Stimulated activated effector memory CD8-positive, alpha-beta T cell treated with anti-CD3 and anti-CD28 coated beads, Interleukin-12 subunit alpha, Interleukin-12 subunit beta, amount 100 ng/mL, for 72 hours (primary cell): ENCODE data around the gene DCAF17.
"Not testable (repeated sequence)": the region's sequence is repeated elsewhere in the genome, so short reads cannot be mapped to it uniquely, and the experiment has no call there.

ENCODE experiments used
- ATAC-seq: fragments of 150-1000 bp; cut with Tn5 transposase; 2 replicates; pipeline ENCODE4 v1.10.0; 2021
- DNase-seq, 2 donors: peaks; one replicate each; pipeline ENCODE4 v3.0.0; 2021 to 2022; ENCODE audit warnings: low spot score in 2 of 2
- H3K27ac Mint-ChIP-seq: one replicate; pipeline ENCODE4 v1.8.0; 2022; ENCODE audit warnings: mild to moderate bottlenecking, mixed read lengths
- H3K36me3 Mint-ChIP-seq: one replicate; pipeline ENCODE4 v1.8.0; 2022; ENCODE audit warnings: mild to moderate bottlenecking, mixed read lengths
- H3K4me1 Mint-ChIP-seq: one replicate; pipeline ENCODE4 v1.8.0; 2022; ENCODE audit warnings: mixed read lengths
- H3K4me3 Mint-ChIP-seq: one replicate; pipeline ENCODE4 v1.8.0; 2022; ENCODE audit warnings: mild to moderate bottlenecking, mixed read lengths
- H3K9me3 Mint-ChIP-seq: one replicate; pipeline ENCODE4 v1.8.0; 2022; ENCODE audit warnings: mixed read lengths

Gene DCAF17

DNA sequence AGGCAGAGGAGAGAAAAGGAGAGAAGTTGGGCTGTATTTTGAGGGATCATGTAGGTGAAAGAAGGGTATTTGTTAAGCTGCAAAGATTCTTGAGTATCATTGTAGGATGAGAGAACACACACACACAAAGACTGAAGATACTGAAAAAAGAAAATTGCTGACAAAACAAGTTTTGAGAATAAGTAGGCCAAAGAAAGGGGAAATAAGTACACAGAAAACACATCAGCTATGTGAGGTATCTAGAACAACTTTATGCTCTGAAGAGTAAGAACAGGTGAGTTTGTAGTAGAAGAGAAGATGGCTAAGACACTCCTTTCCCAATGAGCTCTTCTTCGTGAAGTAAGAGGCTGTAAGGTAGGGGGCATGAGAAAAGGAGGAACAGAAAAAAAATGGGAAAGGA lies 28.5 kb upstream of the DCAF17 start:
- peaks cover 40% of the 10 kb centered on the region for H3K4me1 Mint-ChIP-seq
- no peaks in the 10 kb centered on the region for H3K36me3 Mint-ChIP-seq
- no peak overlapping the region for H3K4me3 Mint-ChIP-seq
- H3K27ac Mint-ChIP-seq: peak overlapping the region; percentile 24
- ATAC-seq (no peak), DNase-seq (no peak)
- peaks cover 6% of the 10 kb centered on the region for H3K9me3 Mint-ChIP-seq

DNA sequence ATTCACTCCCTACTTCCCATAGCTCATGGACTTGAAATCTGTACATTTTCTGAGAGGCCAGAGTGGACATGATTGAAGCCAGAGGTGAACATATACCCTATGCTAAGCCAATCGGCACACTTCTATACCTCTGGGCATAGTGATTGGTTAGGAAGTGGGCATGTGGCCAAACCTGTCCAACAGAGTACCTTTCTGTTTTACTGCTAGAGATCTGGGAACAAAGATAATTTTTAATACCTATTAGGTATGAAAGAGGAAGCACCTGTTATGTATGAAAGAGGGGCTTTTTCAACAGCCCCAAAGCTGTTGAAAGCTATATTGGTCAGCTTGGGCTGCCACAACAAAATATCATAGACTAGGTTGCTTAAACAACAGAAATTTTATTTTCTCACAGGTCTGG lies 28.0 kb upstream of the DCAF17 start:
- DNase-seq (no peak), ATAC-seq (no peak)
- peaks cover 6% of the 10 kb centered on the region for H3K9me3 Mint-ChIP-seq
- H3K4me1 Mint-ChIP-seq: peaks cover 40% of the 10 kb centered on the region
- no peaks in the 10 kb centered on the region for H3K36me3 Mint-ChIP-seq
- H3K4me3 Mint-ChIP-seq: no peak overlapping the region
- H3K27ac Mint-ChIP-seq: peak overlapping the region; percentile 24

DNA sequence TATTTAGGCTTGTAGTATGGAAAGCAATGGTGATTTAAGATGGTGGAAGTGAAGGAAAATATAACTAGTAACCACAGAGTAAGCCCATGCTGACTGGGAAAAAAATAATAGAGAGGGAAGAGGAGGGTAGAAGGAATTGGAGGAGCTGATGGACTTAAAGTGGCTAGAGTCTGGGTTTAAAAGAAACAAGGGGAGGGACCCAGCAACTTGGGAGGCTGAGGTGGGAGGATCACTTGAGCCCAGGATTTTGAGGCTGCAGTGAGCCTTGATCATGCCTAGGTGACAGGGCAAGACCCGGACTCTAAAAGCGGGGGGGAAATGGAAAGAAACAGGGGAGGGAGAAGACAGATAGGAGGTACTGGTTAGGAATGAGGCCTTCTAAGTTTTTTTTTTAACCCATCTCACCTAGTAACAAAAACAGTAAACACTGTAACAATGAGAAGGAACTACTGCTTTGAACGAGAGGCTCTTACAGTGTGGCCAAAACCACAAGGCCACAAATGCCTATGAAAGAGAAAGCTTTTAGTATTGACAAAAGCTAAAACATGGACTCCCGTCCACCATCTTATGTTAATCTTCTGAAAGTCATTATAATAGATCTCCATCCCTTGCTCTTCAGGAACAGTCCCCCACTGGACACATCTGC lies 26.9 kb upstream of the DCAF17 start:
- ATAC-seq: peak; percentile 63
- DNase-seq: no peak
- H3K9me3 Mint-ChIP-seq: peaks cover 1% of the 10 kb centered on the region

DNA sequence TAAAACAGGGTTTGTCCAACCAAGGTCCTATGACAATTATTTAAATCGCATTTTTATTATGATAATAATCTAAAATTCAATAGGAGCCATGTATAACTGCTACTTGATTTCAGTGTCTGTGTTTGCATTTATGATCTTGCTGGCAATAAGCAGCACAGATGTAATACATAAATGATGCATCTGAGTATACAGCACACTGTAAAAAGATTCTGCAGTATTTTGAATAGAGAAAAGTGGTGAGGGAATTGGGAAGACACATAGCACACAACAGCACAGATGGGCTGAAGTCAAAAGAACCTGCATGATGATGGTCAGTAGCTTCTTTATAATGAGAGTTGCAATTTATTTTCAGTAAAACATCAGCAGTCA lies 26.4 kb upstream of the DCAF17 start:
- H3K27ac Mint-ChIP-seq: no peak overlapping the region
- ATAC-seq: no peak
- peaks cover 40% of the 10 kb centered on the region for H3K4me1 Mint-ChIP-seq

More for the DNA sequence above, 26.9 kb upstream of the DCAF17 start:
- H3K4me3 Mint-ChIP-seq: no peak overlapping the region
- peaks cover 40% of the 10 kb centered on the region for H3K4me1 Mint-ChIP-seq
- H3K27ac Mint-ChIP-seq: peak overlapping the region; percentile 33
- H3K36me3 Mint-ChIP-seq: no peaks in the 10 kb centered on the region

DNA sequence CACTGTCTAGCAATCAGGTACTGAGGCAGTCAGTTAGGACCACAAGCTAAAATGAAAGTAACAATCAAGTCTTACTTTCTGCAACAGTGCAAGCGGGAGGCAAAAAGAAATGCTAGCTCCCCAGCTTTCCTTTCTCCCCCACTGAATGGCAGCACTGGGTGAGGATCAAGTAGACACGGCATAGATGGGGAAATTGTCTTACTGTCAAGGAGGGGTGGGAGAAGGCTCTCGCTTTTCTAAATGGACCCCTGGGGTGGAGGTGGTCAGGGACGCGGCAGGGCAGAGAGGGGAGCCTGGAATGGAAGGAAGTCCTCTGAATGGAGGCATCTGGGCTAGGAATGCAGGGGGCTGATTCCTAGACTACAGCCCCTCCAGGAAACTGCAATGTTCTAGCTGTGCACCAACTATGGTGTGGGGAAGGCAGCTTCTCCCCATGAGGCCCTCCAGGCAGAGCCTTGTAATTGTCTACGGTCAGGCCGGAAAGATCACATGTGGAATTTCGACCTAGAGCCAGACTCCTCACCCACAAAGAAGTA lies 24.5 kb upstream of the DCAF17 start:
- no peak for ATAC-seq
- Mint-ChIP-seq H3K4me3 (peak overlapping the region; percentile 49), H3K36me3 (no peaks in the 10 kb centered on the region), H3K27ac (no peak overlapping the region), H3K4me1 (peaks cover 26% of the 10 kb centered on the region), H3K9me3 (no peaks in the 10 kb centered on the region)
- no peak for DNase-seq

More for the DNA sequence above, 26.4 kb upstream of the DCAF17 start:
- H3K9me3 Mint-ChIP-seq: no peaks in the 10 kb centered on the region
- no peak overlapping the region for H3K4me3 Mint-ChIP-seq
- DNase-seq: no peak
- H3K36me3 Mint-ChIP-seq: no peaks in the 10 kb centered on the region

DNA sequence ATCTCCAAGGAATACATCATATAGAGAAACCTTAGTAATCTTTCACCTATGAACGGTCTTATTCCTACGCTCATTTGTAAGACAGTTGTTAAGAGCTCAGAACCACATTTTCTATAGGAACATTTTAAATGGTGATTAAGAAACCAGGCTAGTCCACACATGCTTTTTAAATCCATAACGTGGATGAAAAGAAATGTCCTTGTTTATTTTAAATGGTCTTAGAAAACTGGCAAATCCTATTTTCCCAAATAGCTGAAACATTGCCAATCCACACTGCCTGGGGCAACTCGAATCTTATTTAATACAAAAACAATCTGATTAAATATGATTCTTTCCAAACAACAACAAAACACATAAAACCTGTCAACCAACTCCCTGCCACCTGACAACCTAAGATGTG lies 23.9 kb upstream of the DCAF17 start:
- H3K27ac Mint-ChIP-seq: peak overlapping the region; percentile 46
- DNase-seq (no peak), ATAC-seq (no peak)
- peaks cover 20% of the 10 kb centered on the region for H3K4me1 Mint-ChIP-seq
- H3K9me3 Mint-ChIP-seq: no peaks in the 10 kb centered on the region
- no peaks in the 10 kb centered on the region for H3K36me3 Mint-ChIP-seq
- H3K4me3 Mint-ChIP-seq: no peak overlapping the region

DNA sequence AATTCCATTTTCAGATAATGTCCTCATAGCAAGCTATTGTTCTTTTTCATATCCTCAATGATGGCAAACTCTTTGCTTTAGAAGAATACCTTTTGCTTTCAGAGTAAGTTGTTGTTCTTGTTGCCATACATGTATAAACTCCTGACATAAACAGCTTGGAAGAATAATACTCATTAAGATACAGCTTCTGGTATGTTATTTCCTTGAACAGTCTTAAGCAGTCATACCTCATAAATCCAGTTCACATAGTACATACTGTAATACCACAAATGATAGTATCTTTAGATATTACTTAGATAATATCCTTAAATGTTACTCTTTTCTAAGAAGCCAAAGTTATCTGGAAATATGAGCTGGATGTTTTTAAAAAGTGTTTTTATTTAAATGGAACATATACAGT lies 23.4 kb upstream of the DCAF17 start:
- Mint-ChIP-seq H3K9me3 (no peaks in the 10 kb centered on the region), H3K27ac (peak overlapping the region; percentile 46), H3K4me3 (no peak overlapping the region), H3K4me1 (peaks cover 17% of the 10 kb centered on the region), H3K36me3 (no peaks in the 10 kb centered on the region)
- ATAC-seq (no peak), DNase-seq (no peak)

DNA sequence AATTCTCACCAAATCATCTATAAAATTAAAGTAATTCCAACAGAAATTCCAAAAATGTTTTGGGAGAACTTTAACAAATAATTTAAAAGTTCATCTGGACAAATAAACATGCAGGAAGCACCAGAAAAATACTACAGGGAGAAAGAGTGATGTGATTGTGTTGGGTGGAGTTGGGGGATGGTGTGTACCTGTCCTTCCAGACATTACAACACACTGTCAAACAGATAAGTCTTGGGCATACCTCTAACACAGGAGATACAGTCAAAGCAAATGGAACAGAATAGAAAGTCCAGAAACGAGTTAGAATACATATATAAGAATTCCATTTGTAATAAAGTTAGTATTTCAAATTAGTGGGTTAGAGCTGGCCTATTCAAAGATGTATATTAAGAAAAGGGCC lies 22.8 kb upstream of the DCAF17 start:
- ATAC-seq (no peak), DNase-seq (no peak)
- Mint-ChIP-seq H3K27ac (no peak overlapping the region), H3K36me3 (no peaks in the 10 kb centered on the region), H3K4me3 (no peak overlapping the region), H3K4me1 (peaks cover 20% of the 10 kb centered on the region), H3K9me3 (no peaks in the 10 kb centered on the region)

DNA sequence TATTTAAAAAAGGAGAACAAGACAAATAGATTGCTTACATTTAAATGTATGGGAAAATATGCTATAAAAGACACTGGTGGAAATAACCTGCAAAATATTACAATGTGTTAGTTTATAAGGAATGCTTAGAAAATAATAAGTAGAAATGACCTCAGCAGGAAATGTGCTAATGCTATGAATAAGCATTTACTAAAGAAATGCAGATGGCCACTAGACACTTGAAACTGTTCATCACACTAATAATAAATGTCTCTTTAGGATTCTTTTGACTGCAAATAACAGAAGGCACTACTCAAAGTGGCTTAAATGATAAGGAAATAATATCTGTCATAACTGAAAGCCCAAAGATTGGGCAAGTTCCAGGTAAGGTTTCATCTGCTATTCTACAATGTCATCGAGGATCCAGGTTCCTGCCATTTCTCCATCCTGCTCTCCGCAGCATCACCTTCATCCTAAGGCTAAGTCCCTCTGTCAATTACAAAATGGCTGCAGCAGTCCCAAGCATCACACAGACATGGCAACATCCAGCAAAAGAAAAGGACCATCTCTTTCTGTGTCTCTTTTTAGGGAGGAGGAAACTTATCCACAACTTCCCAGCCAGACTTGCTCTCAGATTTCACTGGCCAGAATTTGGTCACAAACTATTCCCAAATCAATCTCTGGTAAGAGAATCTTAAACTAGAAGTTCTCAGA lies 22.1 kb upstream of the DCAF17 start:
- ATAC-seq (no peak), DNase-seq (no peak)
- no peaks in the 10 kb centered on the region for H3K36me3 Mint-ChIP-seq
- H3K27ac Mint-ChIP-seq: no peak overlapping the region
- H3K9me3 Mint-ChIP-seq: no peaks in the 10 kb centered on the region
- peaks cover 17% of the 10 kb centered on the region for H3K4me1 Mint-ChIP-seq
- H3K4me3 Mint-ChIP-seq: no peak overlapping the region

DNA sequence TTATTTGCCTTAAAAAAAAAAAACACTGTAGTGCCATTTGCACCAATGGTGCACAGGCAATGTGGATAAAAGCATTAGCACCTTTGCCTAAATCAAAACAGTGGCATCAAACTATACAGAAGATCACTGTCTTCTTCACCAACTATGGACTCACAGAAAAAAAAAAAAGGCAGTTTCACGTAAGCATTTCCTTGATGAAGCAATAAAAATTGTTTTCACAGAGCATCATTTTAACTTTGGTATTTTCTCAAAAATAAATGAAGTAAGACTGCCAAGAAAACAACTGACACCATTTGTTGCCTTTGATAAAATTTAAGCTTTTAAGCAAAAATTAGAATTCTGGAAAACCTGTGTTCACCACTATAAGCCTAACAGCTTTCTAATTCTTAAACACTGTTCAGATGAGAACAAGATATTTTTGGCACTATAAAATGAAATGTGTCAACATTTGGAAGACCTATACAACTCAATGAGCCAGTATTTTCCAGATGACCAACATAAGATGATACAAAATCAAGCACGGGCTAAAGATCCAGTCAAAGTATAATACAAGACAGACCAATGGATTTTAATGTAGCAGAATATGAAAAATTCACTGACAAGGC lies 21.4 kb upstream of the DCAF17 start:
- DNase-seq: no peak
- H3K4me1 Mint-ChIP-seq: peaks cover 10% of the 10 kb centered on the region

DNA sequence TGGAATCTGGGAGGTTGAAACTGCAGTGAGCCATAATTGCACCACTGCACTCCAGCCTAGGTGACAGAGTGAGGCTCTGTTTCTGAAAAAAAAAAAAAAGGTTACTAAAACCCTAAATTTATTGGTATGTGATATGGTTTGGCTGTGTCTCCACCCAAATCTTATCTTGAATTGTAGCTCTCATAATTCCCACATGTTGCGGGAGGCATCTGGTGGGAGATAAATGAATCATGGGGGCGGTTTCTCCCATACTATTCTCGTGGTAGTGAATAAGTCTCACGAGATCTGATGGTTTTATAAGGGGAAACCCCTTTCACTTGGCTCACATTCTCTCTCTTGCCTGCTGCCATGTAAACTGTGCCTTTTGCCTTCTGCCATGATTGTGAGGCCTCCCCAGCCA lies 19.4 kb upstream of the DCAF17 start:
- H3K4me3 Mint-ChIP-seq, DNase-seq, H3K9me3 Mint-ChIP-seq, H3K36me3 Mint-ChIP-seq, ATAC-seq, H3K27ac Mint-ChIP-seq: not testable (repeated sequence)
- H3K4me1 Mint-ChIP-seq: peaks cover 13% of the 10 kb centered on the region

More for the DNA sequence above, 21.4 kb upstream of the DCAF17 start:
- no peaks in the 10 kb centered on the region for H3K9me3 Mint-ChIP-seq
- no peaks in the 10 kb centered on the region for H3K36me3 Mint-ChIP-seq
- H3K27ac Mint-ChIP-seq: no peak overlapping the region
- ATAC-seq: no peak
- H3K4me3 Mint-ChIP-seq: no peak overlapping the region

DNA sequence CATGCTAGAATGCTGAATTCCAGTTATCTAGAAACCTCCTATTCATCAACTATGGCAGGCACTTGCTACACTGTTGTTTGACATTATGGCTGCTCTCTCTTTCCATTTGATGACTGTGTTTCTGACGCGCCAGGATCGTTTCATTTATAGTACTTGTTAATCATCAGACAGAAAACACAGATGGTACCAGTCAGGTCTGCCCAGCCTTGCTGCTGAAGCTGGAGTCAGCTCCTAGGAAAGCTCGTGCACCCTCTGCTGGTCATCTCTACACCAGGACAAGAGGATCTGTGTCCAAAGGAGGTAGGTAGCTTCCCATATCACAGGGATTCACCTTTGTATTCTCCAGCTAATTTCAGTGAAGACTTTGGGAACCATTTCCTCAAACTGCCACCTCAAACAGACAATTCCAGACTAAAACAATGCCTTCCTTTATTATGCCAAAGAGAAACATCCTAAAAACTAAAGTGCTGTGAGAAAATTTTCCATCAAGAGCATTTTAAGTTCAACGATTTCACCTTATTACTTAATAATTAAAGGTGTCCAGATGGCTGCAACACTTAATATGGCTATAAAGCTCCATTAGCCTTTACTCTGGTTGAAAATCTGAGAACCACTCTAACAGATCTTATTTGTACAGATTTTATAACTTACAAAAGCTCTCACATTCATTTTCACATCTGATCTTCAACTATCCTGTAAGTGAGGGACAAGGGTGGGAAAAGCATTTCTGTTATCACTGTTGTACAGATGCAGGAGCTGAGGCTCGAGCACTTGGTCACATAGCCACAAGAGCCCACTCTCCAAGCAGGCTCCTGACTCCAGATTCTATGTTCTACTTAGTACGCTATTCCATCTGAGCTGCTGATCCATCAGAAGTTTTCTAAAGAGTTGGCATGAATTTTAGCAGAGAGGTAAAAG lies 17.8 kb upstream of the DCAF17 start:
- H3K4me1 Mint-ChIP-seq: peaks cover 18% of the 10 kb centered on the region
- no peaks in the 10 kb centered on the region for H3K9me3 Mint-ChIP-seq
- ATAC-seq: peak; percentile 99
- peak; percentile 53 to 83 for DNase-seq
- H3K4me3 Mint-ChIP-seq: no peak overlapping the region
- H3K27ac Mint-ChIP-seq: peak overlapping the region; percentile 35
- no peaks in the 10 kb centered on the region for H3K36me3 Mint-ChIP-seq

DNA sequence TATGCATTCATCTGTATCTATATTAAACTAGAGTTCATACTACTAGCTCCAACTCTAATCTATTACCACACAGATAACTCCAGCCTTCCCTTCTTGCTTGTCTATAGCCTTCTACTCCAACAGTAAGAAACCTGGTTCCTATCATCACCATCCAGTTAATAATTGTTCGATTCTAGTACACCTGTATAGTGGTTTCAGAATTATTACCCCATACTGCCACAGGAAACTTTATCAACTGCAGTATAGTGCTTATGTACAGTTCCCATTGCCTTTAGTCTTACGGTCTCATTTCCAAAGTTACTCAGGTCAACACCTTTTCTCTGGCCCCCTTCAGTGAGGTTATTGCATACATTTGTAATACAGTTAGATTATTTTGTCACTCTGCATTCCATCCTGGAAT lies 14.7 kb upstream of the DCAF17 start:
- Mint-ChIP-seq H3K4me3 (no peak overlapping the region), H3K4me1 (peaks cover 24% of the 10 kb centered on the region), H3K9me3 (peaks cover 6% of the 10 kb centered on the region), H3K27ac (no peak overlapping the region), H3K36me3 (no peaks in the 10 kb centered on the region)
- no peak for ATAC-seq
- no peak for DNase-seq

DNA sequence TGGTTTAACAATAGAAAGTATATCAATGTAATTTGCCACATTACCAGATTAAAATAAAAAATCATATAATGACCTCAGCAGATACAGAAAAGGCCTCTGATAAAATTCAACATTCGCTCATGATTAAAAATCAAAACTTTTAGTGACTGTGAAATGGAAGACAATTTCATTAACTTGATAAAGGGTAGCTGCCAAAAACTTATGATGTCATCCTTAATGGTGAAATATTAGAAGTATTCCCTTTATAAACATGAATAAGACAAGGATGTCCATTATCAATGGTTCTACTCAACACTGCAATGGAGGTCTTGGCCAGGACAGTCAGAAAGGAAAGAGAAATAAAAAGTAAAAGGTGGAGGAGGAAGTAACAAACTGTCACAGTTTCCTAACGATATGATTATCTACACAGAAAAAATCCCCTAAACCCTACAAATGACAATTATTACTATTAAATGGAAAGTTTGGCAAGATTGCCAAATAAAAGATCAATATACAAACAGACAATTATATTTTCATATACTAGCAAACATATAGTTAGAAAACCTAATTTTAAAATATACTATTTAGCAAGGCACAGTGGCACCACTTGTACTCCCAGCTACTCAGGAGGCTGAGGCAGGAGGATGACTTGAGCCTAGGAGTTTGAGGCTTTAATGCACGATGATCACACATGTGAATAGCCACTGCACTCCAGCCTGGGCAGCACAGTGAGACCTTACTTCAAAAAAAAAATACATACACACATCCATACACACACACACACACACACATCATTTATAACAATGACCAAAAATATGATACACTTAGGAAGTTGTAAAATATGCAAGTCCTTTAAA lies 13.1 kb upstream of the DCAF17 start:
- DNase-seq: no peak
- Mint-ChIP-seq H3K4me3 (no peak overlapping the region), H3K9me3 (peaks cover 6% of the 10 kb centered on the region), H3K4me1 (peaks cover 19% of the 10 kb centered on the region), H3K27ac (no peak overlapping the region), H3K36me3 (no peaks in the 10 kb centered on the region)
- peak; percentile 61 for ATAC-seq
